ENCODE data around the gene PCDH18. TPM values are rescaled to one million over a fixed set of nuclear protein-coding genes. Genes with fewer than 3 reads are reported as not detected.
"Not testable (repeated sequence)": the region's sequence is repeated elsewhere in the genome, so short reads cannot be mapped to it uniquely, and the experiment has no call there.

PCDH18 gene
- total and polyA plus RNA-seq, 3 donors from 2014 or later, result 12.3 to 23.3 (median 15.3) TPM

DNA sequence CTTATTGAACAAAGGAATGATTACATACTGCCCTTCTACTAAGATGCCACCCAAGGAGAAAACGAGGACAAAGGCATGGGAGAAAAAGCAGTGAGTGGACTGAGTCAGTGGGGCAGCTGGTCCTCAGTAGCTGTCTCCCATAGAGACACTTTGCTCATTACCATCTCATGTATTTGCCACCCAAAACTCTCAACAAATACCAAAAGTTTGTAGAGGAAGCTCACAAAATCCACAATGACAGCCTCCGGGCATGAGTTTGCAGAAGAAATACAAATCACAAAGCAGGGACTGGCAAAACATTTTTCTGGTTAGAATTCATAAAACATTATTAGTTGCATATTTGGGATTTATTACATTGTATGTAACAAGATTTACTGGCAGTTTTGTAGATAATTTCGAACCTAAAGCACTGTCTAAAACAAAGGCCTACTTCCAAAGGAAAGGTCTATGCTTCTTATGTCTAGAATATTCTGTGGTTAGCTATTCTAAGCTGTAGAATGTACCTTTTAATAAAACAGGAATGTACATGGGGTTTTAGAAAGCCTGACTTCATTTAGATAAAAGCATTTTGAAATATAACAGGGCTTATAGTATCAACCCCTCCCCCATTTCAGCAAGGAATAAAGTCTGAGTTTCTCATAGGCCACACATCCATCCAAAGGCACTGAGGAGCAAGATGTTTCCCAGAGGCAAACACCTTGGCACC is 17.7 kb downstream of the PCDH18 start:
- TF ChIP-seq POLR2A (IDR thresholded peaks at IDR 0.05), result no peak
- TF ChIP-seq, protein P1, sequence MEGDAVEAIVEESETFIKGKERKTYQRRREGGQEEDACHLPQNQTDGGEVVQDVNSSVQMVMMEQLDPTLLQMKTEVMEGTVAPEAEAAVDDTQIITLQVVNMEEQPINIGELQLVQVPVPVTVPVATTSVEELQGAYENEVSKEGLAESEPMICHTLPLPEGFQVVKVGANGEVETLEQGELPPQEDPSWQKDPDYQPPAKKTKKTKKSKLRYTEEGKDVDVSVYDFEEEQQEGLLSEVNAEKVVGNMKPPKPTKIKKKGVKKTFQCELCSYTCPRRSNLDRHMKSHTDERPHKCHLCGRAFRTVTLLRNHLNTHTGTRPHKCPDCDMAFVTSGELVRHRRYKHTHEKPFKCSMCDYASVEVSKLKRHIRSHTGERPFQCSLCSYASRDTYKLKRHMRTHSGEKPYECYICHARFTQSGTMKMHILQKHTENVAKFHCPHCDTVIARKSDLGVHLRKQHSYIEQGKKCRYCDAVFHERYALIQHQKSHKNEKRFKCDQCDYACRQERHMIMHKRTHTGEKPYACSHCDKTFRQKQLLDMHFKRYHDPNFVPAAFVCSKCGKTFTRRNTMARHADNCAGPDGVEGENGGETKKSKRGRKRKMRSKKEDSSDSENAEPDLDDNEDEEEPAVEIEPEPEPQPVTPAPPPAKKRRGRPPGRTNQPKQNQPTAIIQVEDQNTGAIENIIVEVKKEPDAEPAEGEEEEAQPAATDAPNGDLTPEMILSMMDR (IDR thresholded peaks at IDR 0.05), result no peak
- intact Hi-C loops (cut with DNase I; ENCODE audit: low total_unique reads), result no loop called here
- H3K36me3 ChIP-seq (ENCODE audit: low read depth, missing control alignments), result no peaks in the 10 kb centered on the region
- H3K9me3 ChIP-seq, result no peaks in the 10 kb centered on the region
- no peak for DNase-seq
- no peak overlapping the region for H3K4me3 ChIP-seq
- H3K4me1 ChIP-seq, result no peaks in the 10 kb centered on the region
- no peak overlapping the region for H3K27ac ChIP-seq
- H3K27me3 ChIP-seq, result no peaks in the 10 kb centered on the region
- 81 to 83% methylated on average over 3 of the region's 3 CpGs for WGBS, 2 donors

DNA sequence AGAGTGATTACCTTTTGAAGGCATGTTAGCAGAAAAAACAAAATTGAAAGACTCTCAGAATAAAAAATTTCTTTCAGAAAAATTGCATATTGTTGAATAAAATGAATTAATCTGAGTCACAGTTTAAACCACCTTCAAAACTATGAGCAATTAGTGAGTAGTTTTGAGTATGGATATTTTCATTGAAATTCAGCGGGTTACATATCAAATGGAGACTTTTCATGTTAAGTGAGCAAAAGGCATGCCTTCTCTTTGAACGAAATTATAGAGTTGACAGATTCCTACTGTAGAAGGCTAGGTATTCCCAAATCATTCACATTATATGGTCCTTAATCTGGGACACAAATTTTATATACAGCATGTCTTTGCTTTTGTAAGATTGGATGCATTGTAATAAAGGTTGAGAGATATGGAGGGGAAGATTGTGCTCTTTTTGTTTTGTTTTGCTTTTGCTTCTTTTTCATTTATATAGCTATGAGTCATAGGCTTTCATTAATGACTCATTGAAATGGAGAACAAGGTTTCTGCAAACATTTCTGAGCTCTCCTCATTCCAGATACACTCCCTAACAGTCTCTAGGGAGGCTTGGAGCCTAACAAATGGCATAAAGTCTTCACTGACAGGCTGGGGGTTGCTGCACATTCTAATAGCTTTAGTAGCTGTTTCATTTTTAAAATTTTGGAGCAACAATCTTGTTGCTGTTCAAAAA is 21.6 kb downstream of the PCDH18 start:
- TF ChIP-seq, protein P1 (IDR thresholded peaks at IDR 0.05), result no peak
- no peak for TF ChIP-seq POLR2A (IDR thresholded peaks at IDR 0.05)
- Histone ChIP-seq H3K9me3 (no peaks in the 10 kb centered on the region), H3K27ac (no peak overlapping the region), H3K27me3 (no peaks in the 10 kb centered on the region), H3K4me1 (no peaks in the 10 kb centered on the region), H3K4me3 (no peak overlapping the region), H3K36me3 (ENCODE audit: low read depth, missing control alignments) (no peaks in the 10 kb centered on the region)
- WGBS, 2 donors, result 61 to 73% methylated on average over 2 of the region's 2 CpGs
- no peak for DNase-seq
- intact Hi-C loops (cut with DNase I; ENCODE audit: low total_unique reads), result no loop called here

GRCh38 chr4:137509855-137510282 is 22.4 kb downstream of the PCDH18 start:
- no peak for TF ChIP-seq POLR2A (IDR thresholded peaks at IDR 0.05)
- TF ChIP-seq, protein P1 (IDR thresholded peaks at IDR 0.05), result no peak
- no peak for DNase-seq
- WGBS, 2 donors, result 77 to 80% methylated on average over 4 of the region's 4 CpGs
- Histone ChIP-seq H3K4me3 (no peak overlapping the region), H3K9me3 (no peaks in the 10 kb centered on the region), H3K27me3 (no peaks in the 10 kb centered on the region), H3K36me3 (ENCODE audit: low read depth, missing control alignments) (no peaks in the 10 kb centered on the region), H3K27ac (no peak overlapping the region), H3K4me1 (no peaks in the 10 kb centered on the region)
- intact Hi-C loops (cut with DNase I; ENCODE audit: low total_unique reads), result no loop called here

DNA sequence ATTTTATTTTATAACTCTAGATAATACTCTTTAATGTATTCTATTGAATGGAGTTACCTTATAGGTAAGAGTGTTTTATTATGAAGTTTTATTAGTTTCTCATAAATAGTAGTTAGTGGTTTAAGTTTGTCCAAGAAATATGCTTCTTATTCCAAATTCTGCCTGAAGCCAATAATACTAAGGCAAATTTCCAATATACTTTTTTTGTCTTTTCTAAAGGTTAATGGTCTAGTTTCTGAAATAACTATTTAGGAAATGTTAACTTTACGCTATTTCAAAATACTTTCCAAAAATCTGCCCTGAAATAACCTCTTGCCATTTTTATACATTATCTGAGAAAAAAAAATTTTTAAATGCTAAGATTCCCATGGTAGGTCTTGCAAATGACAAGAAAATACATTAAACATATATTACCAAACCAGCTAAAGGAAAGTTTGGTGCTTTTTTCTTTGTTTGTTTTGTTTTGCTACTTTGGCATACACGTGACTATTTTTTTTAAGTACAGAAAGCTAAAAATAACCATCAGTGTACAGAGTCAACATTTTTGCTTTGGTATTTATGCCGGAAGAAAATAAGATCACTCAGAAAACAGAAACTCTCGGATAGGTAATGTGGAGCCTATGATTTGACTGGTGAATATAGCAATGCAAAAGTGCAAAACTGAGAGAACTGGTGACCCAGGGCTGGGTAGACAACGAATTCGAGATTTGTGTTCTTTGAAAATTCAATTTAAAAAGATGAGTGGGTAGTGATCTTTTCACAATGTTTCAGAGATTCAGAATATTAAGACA is 29.8 kb downstream of the PCDH18 start:
- intact Hi-C loops (cut with DNase I; ENCODE audit: low total_unique reads), result no loop called here
- WGBS, 2 donors, result 52 to 55% methylated on average over 6 of the region's 6 CpGs
- H3K27me3 ChIP-seq, result no peaks in the 10 kb centered on the region
- no peak overlapping the region for H3K4me3 ChIP-seq
- no peak for DNase-seq
- H3K4me1 ChIP-seq, result no peaks in the 10 kb centered on the region
- H3K9me3 ChIP-seq, result no peaks in the 10 kb centered on the region
- H3K27ac ChIP-seq, result no peak overlapping the region
- no peak for TF ChIP-seq POLR2A (IDR thresholded peaks at IDR 0.05)
- TF ChIP-seq, protein P1 (IDR thresholded peaks at IDR 0.05), result no peak
- no peaks in the 10 kb centered on the region for H3K36me3 ChIP-seq (ENCODE audit: low read depth, missing control alignments)

GRCh38 chr4:137496267-137496666 is 36.0 kb downstream of the PCDH18 start:
- intact Hi-C loops (cut with DNase I; ENCODE audit: low total_unique reads), result not testable (repeated sequence)

More at GRCh38 chr4:137496267-137496666, 36.0 kb downstream of the PCDH18 start:
- H3K4me3 ChIP-seq; H3K36me3 ChIP-seq (ENCODE audit: low read depth, missing control alignments); H3K9me3 ChIP-seq; DNase-seq; H3K4me1 ChIP-seq; H3K27me3 ChIP-seq; H3K27ac ChIP-seq: not testable (repeated sequence)
- 78 to 89% methylated on average over 17 to 19 of the region's 29 CpGs for WGBS, 2 donors

All from testis (tissue), 3 donors.